PFSK-1 (cell line): Measurements from ENCODE around the gene LPIN2.
A peak's percentile ranks its signal among the peaks of the same experiment; 100 is the strongest.

Experiments used
- FOXP2 ChIP-seq: optimal IDR thresholded peaks from 2 replicates; pipeline ENCODE3; 2011; ENCODE audit warnings: borderline replicate concordance, control low read depth, inconsistent platforms; ENCODE audit not compliant: insufficient read depth; ENCODE audit errors: extremely low read length, extremely low read depth
- POLR2AphosphoS5 ChIP-seq: IDR thresholded peaks from 2 replicates; pipeline ENCODE4 v1.6.1; 2012; ENCODE audit warnings: low read depth, mild to moderate bottlenecking, control low read depth, low read length, moderate library complexity
- SIN3A ChIP-seq: IDR thresholded peaks from 2 replicates; pipeline ENCODE4 v1.6.1; 2012; ENCODE audit warnings: mild to moderate bottlenecking, low read length, moderate library complexity, borderline replicate concordance; ENCODE audit not compliant: insufficient read depth
- TAF1 ChIP-seq: IDR thresholded peaks from 2 replicates; pipeline ENCODE4 v1.6.1; 2012; ENCODE audit warnings: low read length, control low read depth, borderline replicate concordance; ENCODE audit not compliant: insufficient read depth
- TF ChIP-seq, protein P1 (sequence below), 2 experiments: IDR thresholded peaks; 2 replicates each; pipeline versions ENCODE4 v1.6.1 to v1.8.0; 2011 to 2012; ENCODE audit warnings: low read depth in 2 of 2, low read length in 2 of 2, control low read depth in 1 of 2, inconsistent platforms in 1 of 2, mild to moderate bottlenecking in 1 of 2, moderate library complexity in 1 of 2; ENCODE audit not compliant: insufficient read depth in 1 of 2

LPIN2 gene

GRCh38 chr18:2982452-2983269, 30.3 kb downstream of the LPIN2 start:
- TF ChIP-seq SIN3A = no peak
- no peak for TF ChIP-seq FOXP2

GRCh38 chr18:2982022-2982421, 30.9 kb downstream of the LPIN2 start:
- TF ChIP-seq POLR2AphosphoS5 = no peak

GRCh38 chr18:2981212-2981728, 31.7 kb downstream of the LPIN2 start:
- TF ChIP-seq POLR2AphosphoS5 = no peak
- TF ChIP-seq TAF1 = peak; percentile 39; the same call in 1 of the 2 replicates
- TF ChIP-seq, protein P1, sequence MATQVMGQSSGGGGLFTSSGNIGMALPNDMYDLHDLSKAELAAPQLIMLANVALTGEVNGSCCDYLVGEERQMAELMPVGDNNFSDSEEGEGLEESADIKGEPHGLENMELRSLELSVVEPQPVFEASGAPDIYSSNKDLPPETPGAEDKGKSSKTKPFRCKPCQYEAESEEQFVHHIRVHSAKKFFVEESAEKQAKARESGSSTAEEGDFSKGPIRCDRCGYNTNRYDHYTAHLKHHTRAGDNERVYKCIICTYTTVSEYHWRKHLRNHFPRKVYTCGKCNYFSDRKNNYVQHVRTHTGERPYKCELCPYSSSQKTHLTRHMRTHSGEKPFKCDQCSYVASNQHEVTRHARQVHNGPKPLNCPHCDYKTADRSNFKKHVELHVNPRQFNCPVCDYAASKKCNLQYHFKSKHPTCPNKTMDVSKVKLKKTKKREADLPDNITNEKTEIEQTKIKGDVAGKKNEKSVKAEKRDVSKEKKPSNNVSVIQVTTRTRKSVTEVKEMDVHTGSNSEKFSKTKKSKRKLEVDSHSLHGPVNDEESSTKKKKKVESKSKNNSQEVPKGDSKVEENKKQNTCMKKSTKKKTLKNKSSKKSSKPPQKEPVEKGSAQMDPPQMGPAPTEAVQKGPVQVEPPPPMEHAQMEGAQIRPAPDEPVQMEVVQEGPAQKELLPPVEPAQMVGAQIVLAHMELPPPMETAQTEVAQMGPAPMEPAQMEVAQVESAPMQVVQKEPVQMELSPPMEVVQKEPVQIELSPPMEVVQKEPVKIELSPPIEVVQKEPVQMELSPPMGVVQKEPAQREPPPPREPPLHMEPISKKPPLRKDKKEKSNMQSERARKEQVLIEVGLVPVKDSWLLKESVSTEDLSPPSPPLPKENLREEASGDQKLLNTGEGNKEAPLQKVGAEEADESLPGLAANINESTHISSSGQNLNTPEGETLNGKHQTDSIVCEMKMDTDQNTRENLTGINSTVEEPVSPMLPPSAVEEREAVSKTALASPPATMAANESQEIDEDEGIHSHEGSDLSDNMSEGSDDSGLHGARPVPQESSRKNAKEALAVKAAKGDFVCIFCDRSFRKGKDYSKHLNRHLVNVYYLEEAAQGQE (IDR thresholded peaks at IDR 0.05; ENCODE audit: insufficient read depth in 1 of 2, low read depth in 2 of 2, low read length in 2 of 2) = no peak; a peak in 1 of 4 replicates
- peak; percentile 72; the same call in 1 of the 2 replicates for TF ChIP-seq SIN3A

DNA sequence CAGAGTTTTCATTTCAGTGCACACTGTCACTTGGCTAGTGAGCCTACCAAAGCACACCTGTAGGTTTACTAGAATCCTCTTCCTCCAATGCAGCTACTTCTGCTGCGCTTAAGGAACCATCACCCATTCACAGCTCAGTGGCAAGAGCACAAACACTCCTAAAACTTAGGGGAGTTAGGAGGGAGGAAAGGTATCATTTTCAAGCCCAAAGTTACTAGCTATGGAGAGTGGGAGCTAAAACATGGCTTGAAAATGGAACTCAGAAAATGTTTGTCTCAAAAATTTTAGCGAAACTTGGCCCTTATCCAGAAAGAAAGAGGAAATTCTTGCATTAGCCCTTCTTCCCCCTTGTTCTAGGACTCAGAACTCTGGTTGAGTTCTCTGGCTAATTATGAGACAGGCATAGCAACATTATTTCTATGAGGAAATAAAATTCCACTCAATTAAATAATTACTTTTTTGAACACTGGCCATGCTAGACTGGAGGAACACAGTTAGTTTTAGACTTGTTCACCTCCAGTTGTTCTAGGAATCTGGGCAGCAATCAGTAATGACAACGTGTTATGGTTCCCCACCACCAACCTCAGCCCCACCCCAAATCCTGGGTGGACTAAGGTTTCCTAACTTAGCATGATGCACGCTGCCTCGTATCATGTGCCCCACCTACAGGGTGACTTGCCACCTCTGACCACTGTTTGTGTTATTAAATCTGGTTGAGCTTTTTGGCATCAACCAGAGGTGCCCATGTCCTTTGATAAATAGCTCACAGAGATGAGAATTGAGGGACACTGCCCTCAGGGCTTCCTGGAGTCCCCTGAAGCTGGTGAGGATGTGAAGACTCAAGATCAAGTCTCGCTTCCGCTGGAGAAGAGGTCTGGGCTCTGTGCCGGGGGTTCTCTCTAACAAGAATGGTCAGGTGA, 32.8 kb downstream of the LPIN2 start:
- no peak for TF ChIP-seq FOXP2
- no peak for TF ChIP-seq SIN3A
- TF ChIP-seq POLR2AphosphoS5 = no peak
- no peak for TF ChIP-seq TAF1
- TF ChIP-seq, protein P1 (IDR thresholded peaks at IDR 0.05; ENCODE audit: insufficient read depth in 1 of 2, low read depth in 2 of 2, low read length in 2 of 2) = no peak

- TF ChIP-seq, protein P1 (IDR thresholded peaks at IDR 0.05; ENCODE audit: insufficient read depth in 1 of 2, low read depth in 2 of 2, low read length in 2 of 2) = no peak
- TF ChIP-seq TAF1 (no peak), FOXP2 (no peak)
Observed at GRCh38 chr18:2979129-2979528, 33.8 kb downstream of the LPIN2 start.

- TF ChIP-seq, protein P1 (IDR thresholded peaks at IDR 0.05; ENCODE audit: insufficient read depth in 1 of 2, low read depth in 2 of 2, low read length in 2 of 2) = no peak
- TF ChIP-seq SIN3A = no peak
Observed at GRCh38 chr18:2978661-2979106, 34.3 kb downstream of the LPIN2 start.
